Fibroblast of lung (primary cell): Measurements from ENCODE around the gene OGA.

Experiments used
- EZH2 ChIP-seq: IDR thresholded peaks from 2 replicates; pipeline ENCODE4 v1.5.1; 2012; ENCODE audit warnings: low read length, control low read depth, mild to moderate bottlenecking; ENCODE audit errors: missing control alignments
- TF ChIP-seq, protein P1 (sequence below), 2 donors: IDR thresholded peaks in 1 of 2; conservative IDR thresholded peaks in 1 of 2; 1 replicate in 1 of 2; 2 replicates in 1 of 2; pipeline ENCODE4 v1.5.1; 2011 to 2012; ENCODE audit warnings: low read length in 2 of 2, control low read depth in 1 of 2, inconsistent platforms in 1 of 2, low read depth in 1 of 2, mild to moderate bottlenecking in 1 of 2

GRCh38 chr10:101845893-101846292 is 27.6 kb upstream of the OGA start:
- TF ChIP-seq, protein P1, sequence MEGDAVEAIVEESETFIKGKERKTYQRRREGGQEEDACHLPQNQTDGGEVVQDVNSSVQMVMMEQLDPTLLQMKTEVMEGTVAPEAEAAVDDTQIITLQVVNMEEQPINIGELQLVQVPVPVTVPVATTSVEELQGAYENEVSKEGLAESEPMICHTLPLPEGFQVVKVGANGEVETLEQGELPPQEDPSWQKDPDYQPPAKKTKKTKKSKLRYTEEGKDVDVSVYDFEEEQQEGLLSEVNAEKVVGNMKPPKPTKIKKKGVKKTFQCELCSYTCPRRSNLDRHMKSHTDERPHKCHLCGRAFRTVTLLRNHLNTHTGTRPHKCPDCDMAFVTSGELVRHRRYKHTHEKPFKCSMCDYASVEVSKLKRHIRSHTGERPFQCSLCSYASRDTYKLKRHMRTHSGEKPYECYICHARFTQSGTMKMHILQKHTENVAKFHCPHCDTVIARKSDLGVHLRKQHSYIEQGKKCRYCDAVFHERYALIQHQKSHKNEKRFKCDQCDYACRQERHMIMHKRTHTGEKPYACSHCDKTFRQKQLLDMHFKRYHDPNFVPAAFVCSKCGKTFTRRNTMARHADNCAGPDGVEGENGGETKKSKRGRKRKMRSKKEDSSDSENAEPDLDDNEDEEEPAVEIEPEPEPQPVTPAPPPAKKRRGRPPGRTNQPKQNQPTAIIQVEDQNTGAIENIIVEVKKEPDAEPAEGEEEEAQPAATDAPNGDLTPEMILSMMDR (conservative IDR thresholded peaks at IDR 0.05 in 1 of 2, IDR thresholded peaks at IDR 0.05 in 1 of 2; ENCODE audit: low read depth in 1 of 2, low read length in 2 of 2), result no peak
- no peak for TF ChIP-seq EZH2
